Ascending aorta (tissue), 2 donors: ENCODE data around the gene PRMT7. TPM values are rescaled to one million over a fixed set of nuclear protein-coding genes. Genes with fewer than 3 reads are reported as not detected.

Experiments used
- DNase-seq, 2 donors: peaks; one replicate each; pipeline ENCODE4 v3.0.0-alpha.2; 2019; ENCODE audit warnings: low spot score in 2 of 2
- H3K27ac ChIP-seq, 2 donors: fragments of 200-600 bp; sonication (generic); one replicate each; pipeline ENCODE4 v1.5.1; 2016 to 2017; ENCODE audit warnings: mild to moderate bottlenecking in 1 of 2
- H3K27me3 ChIP-seq: fragments of 200-600 bp; sonication (generic); one replicate; pipeline ENCODE4 v1.5.1; 2017
- H3K36me3 ChIP-seq, 2 donors: fragments of 200-600 bp; sonication (generic); one replicate each; pipeline ENCODE4 v1.5.1; 2016
- H3K4me1 ChIP-seq, 2 donors: fragments of 200-600 bp; sonication (generic); one replicate each; pipeline ENCODE4 v1.5.1; 2016 to 2017; ENCODE audit warnings: mild to moderate bottlenecking in 1 of 2
- H3K4me3 ChIP-seq, 2 donors: fragments of 200-600 bp; sonication (generic); one replicate each; pipeline ENCODE4 v1.5.1; 2016 to 2017; ENCODE audit warnings: mild to moderate bottlenecking in 1 of 2
- H3K9me3 ChIP-seq, 2 donors: fragments of 200-600 bp; sonication (generic); one replicate each; pipeline ENCODE4 v1.5.1; 2016
- CTCF ChIP-seq, 3 experiments: fragments of 200-600 bp in 2 of 3; fragments of 450-650 bp in 1 of 3; sonication (generic) in 2 of 3; IDR thresholded peaks; one replicate each; pipeline ENCODE4 v1.5.1; 2016 to 2019; ENCODE audit warnings: antibody characterized with exemption in 3 of 3, mild to moderate bottlenecking in 1 of 3, moderate library complexity in 1 of 3
- intact Hi-C: fragments of 100-400 bp; cut with DNase I; formaldehyde crosslinking; loops from one replicate; pipeline ENCODE4 v1.15.1; 2023
- total RNA-seq: library from RNA; depleted of rRNA; stranded (reverse); fragments of >200 nt; gene quantifications from one replicate; pipeline ENCODE4 v1.1.0, GENCODE V29; 2016

The PRMT7 gene
- total RNA-seq, 1 donor from 2014 or later: 25.1 TPM

- no peak overlapping the region for H3K4me3 ChIP-seq
These were observed 69.5 kb downstream of the PRMT7 start for GRCh38 chr16:68380348-68380670.

GRCh38 chr16:68380676-68381362, 70.0 kb downstream of the PRMT7 start:
- no peaks in the 10 kb centered on the region for H3K9me3 ChIP-seq
- H3K27me3 ChIP-seq: no peaks in the 10 kb centered on the region
- H3K27ac ChIP-seq: no peak overlapping the region
- H3K4me3 ChIP-seq: no peak overlapping the region
- intact Hi-C loops: no loop called here
- no peaks in the 10 kb centered on the region for H3K36me3 ChIP-seq
- H3K4me1 ChIP-seq: no peaks in the 10 kb centered on the region
- no peak for TF ChIP-seq CTCF (IDR thresholded peaks at IDR 0.05)
- no peak for DNase-seq

More at GRCh38 chr16:68380348-68380670, 69.5 kb downstream of the PRMT7 start:
- Histone ChIP-seq H3K27me3 (no peaks in the 10 kb centered on the region), H3K9me3 (no peaks in the 10 kb centered on the region), H3K4me1 (no peaks in the 10 kb centered on the region), H3K27ac (no peak overlapping the region), H3K36me3 (no peaks in the 10 kb centered on the region)
- TF ChIP-seq CTCF (IDR thresholded peaks at IDR 0.05): no peak
- intact Hi-C loops: no loop called here
- no peak for DNase-seq

- no peak for DNase-seq
- Histone ChIP-seq H3K9me3 (no peaks in the 10 kb centered on the region), H3K4me3 (no peak overlapping the region), H3K27me3 (no peaks in the 10 kb centered on the region), H3K36me3 (no peaks in the 10 kb centered on the region), H3K4me1 (no peaks in the 10 kb centered on the region), H3K27ac (no peak overlapping the region)
- TF ChIP-seq CTCF (IDR thresholded peaks at IDR 0.05): no peak
- intact Hi-C loops: no loop called here
These were observed 70.5 kb downstream of the PRMT7 start for GRCh38 chr16:68381363-68381724.

- intact Hi-C loops: no loop called here
These were observed 71.5 kb downstream of the PRMT7 start for GRCh38 chr16:68382296-68382718.

GRCh38 chr16:68383858-68384257, 73.0 kb downstream of the PRMT7 start:
- no peak overlapping the region for H3K27ac ChIP-seq
- intact Hi-C loops: no loop called here
- H3K9me3 ChIP-seq: no peaks in the 10 kb centered on the region
- H3K4me1 ChIP-seq: no peaks in the 10 kb centered on the region
- H3K4me3 ChIP-seq: no peak overlapping the region
- DNase-seq: no peak
- H3K27me3 ChIP-seq: no peaks in the 10 kb centered on the region
- no peak for TF ChIP-seq CTCF (IDR thresholded peaks at IDR 0.05)
- H3K36me3 ChIP-seq: no peaks in the 10 kb centered on the region

More at GRCh38 chr16:68382296-68382718, 71.5 kb downstream of the PRMT7 start:
- no peaks in the 10 kb centered on the region for H3K4me1 ChIP-seq
- no peak for DNase-seq
- no peaks in the 10 kb centered on the region for H3K36me3 ChIP-seq
- no peaks in the 10 kb centered on the region for H3K27me3 ChIP-seq
- H3K4me3 ChIP-seq: no peak overlapping the region
- no peak overlapping the region for H3K27ac ChIP-seq
- H3K9me3 ChIP-seq: no peaks in the 10 kb centered on the region
- no peak for TF ChIP-seq CTCF (IDR thresholded peaks at IDR 0.05)
